ENCODE data around the gene MPDU1. TPM values are rescaled to one million over a fixed set of nuclear protein-coding genes. Genes with fewer than 3 reads are reported as not detected.
"Not testable (repeated sequence)": the region's sequence is repeated elsewhere in the genome, so short reads cannot be mapped to it uniquely, and the experiment has no call there.

The MPDU1 gene
- total RNA-seq, 1 experiment from 2014 or later = 266 TPM

DNA sequence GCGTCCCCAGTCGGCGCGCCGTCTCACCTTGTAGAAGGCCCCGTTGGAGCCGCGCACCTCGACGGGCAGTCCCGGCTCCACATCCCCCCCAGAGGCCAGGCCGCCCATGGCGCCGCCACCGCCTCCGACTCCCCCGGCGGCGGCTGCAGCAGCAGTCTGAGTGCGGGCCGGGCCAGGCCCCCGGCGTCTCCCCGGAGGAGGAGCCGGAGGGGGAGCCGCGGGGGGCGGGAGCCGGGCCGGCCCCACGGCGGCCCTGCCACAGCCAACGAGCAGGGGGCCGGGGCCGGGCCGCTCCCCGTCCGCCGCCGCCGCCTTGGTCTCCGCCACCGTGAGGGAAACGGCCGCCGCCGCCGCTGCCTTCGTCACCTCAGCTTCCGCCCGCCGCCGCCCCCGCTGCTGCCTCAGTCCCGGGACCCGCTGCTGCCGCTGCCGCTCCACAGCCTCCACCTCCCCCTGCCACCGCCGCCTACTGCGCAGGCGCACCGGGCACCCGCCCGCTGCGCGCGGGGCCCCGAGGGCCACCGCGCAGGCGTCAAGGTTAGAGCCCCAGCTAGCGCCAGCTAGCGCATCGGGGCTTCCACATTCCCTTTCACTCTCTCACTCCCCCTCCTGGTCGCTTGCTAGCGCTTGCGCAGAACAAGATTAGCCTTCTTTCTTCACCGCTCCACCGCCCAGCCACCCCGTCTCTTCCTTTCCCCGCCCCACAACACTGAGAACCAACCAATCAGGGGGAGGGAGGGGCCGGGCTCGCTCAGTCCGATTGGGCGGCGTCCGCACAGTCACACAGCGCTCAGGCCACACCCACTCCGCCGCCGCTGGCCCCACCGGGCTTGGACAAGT, 31.0 kb downstream of the MPDU1 start, which contains the start of gene FXR2:
TSS of gene FXR2 (minus strand) at position 473 of the 840 bp plus-strand sequence. CDS start at position 108, 365 bp downstream.
- peak; percentile 100 for DNase-seq (ENCODE audit: low read depth)

- DNase-seq (ENCODE audit: low read depth) = no peak
These were observed 31.7 kb downstream of the MPDU1 start for GRCh38 chr17:7615265-7615747.

DNA sequence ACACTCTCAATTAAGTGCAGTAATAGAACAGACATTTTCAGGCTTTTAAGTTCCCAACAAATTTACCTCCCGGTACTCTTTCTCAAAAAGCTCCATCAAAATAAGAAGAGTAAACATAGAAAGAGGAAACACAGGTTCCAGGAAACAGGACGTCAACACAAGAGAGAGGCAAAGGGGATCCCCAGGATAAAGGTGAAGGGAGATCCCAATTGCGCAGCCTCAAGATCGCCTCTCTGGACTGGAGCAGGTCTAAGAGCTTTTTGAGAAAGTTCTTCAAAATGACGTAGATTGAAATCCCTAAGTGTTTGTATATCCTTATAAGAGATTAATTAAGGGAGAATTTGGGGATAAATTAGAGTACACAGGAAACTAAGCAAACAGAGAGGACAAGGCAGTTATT, 35.0 kb downstream of the MPDU1 start:
- no peak for DNase-seq (ENCODE audit: low read depth)

GRCh38 chr17:7620835-7621234, 37.2 kb downstream of the MPDU1 start:
- no peak for DNase-seq (ENCODE audit: low read depth)

- no peak for DNase-seq (ENCODE audit: low read depth)
These were observed 40.0 kb downstream of the MPDU1 start for GRCh38 chr17:7623661-7624060.

GRCh38 chr17:7625749-7626148, 42.1 kb downstream of the MPDU1 start:
- not testable (repeated sequence) for DNase-seq (ENCODE audit: low read depth)

DNA sequence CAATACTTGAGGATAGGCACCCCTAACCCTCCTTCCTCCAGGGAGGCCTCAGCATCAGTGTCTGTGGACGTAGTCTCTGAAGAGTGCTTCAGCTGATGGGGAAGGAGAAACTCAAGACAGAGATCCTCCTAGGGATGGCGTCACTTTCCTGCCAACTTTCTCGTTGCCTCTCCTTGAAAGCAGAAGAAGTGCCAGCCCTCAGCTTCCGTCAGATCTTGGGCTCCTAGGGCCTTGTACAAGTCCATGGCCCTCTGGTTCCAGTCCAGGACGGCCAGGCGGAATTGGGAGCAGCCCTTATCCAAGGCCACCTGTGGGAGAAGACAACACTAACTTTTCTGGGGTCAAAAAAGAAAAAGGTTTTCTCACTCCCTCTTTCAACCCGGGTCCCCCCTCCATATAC, 42.7 kb downstream of the MPDU1 start:
- no peak for DNase-seq (ENCODE audit: low read depth)

DNA sequence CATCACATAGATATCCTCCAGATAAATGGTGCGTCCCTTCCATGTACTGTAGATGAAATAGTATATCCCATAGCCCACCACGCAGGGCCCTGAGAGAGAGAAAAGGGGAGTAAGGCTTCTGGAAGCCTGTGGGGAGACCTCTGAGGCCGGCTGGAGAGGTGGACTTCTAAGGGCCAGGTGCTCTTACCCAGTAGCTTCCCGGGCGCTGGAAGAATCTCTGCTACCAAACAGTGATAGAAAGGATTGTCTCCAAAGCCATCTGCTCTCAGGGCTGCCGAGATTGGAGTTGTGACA, 43.3 kb downstream of the MPDU1 start:
- DNase-seq (ENCODE audit: low read depth) = no peak

DNA sequence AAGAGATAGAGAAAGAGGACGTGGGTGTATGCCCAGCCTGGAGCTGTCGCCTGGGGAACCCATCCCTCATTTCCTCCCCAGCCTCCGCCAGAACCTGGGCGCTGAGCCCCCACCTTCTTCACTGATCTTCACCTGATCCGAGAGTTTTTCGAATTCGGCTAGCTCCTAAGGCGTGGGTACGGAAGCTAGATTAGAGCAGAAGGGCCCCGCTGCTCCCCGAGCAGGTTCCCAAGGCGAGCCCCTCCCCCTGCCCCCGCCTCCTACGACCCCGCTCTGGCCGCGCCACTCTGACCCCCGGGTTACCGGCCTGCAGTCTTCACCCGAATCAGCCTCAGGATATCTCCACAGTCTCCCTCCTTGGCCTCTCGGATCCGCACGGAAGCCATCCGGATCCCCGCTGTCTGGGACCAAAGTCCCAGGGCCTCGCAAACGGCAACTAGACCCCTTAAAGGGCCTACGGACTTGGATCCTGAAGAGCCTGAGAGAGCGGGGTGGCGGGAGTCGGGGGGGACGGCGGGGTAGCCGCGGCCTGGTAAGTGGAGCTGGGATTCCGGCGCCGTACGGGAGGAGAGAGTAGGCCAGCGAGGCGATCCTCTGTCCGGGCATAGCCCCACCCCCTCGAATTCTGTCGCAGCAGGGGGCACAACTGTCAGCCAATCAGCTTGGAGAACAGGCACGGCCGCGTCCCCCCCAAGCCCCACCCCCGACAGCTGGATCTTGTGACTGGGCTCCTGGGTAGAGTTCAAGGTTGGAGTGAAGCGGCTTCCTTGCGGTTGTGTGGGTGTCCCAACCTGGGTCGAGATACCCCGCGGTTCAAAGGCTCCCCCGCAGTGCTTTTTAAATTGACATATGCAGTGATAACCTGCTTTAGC, 43.8 kb downstream of the MPDU1 start, which contains the start of gene SAT2:
TSS of gene SAT2 (minus strand) at position 572 of the 872 bp plus-strand sequence. CDS start at position 386, 186 bp downstream.
- peak; percentile 96 for DNase-seq (ENCODE audit: low read depth)

GRCh38 chr17:7629939-7630571, 46.4 kb downstream of the MPDU1 start, which contains the start of gene SHBG:
TSS of gene SHBG (plus strand) at chr17:7630135. CDS start at chr17:7630173, 38 bp downstream.
- DNase-seq (ENCODE audit: low read depth) = no peak

GRCh38 chr17:7631398-7632380, 48.0 kb downstream of the MPDU1 start:
- DNase-seq (ENCODE audit: low read depth) = no peak

DNA sequence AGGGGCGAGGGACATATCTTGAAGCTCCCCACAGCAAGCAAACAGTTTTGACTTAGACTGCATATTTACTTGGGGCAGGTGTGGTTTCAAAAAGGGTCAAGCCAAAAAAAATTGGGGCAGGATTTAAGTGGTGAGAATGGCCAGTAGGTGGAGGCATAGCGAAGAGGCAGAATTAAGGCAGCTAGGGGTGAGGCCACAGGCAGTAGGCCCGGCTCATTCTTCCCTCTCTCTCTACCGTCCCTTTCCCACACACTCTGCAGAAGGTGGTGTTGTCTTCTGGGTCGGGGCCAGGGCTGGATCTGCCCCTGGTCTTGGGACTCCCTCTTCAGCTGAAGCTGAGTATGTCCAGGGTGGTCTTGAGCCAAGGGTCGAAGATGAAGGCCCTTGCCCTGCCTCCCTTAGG, 48.8 kb downstream of the MPDU1 start:
- peak; percentile 38 for DNase-seq (ENCODE audit: low read depth)

DNA sequence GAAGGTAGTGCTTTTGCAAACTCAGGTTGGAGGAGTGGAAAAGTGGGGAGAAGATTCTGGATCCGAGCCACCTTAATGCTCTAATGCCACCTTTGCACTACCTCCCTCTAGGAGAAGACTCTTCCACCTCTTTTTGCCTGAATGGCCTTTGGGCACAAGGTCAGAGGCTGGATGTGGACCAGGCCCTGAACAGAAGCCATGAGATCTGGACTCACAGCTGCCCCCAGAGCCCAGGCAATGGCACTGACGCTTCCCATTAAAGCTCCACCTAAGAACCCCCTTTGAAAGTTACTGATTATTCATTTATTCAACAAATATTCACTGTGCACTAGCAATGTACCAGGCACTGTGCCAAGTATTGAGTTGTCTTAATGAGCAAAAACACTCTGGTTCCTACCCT, 49.4 kb downstream of the MPDU1 start:
- DNase-seq (ENCODE audit: low read depth) = no peak

- peak; percentile 76 for DNase-seq (ENCODE audit: low read depth)
These were observed 50.7 kb downstream of the MPDU1 start for GRCh38 chr17:7634384-7634783.

DNA sequence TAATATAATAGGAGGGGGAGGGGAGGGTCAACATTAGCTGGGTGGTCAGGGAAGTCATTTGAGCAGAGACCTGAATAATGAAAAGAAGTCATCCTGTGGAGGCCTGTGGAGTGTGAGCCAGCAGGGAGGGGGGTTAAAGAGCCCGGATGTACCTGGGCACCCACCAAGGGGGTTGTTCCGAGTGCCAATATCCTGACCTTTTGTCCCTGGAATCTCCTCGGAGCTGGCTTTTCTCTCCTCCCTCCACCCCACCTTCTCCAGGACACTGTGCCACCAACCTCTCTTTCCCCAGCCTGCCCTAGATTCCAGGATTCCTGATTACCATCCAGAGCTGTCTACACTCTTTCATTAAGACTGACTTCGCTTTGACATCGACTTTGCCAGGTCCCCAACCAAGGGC, 52.5 kb downstream of the MPDU1 start:
- no peak for DNase-seq (ENCODE audit: low read depth)

Other genes with a start within 250 kb of the MPDU1 start
- gene ACAP1, start 247.3 kb upstream of the MPDU1 start, total RNA-seq (2014; rRNA removed; shearing (Covaris generic)) = 2.7 TPM in 1 of 2 replicates, not detected in the other
- 2.1 and 3.7 TPM in 2 replicates for gene KCTD11, start 231.7 kb upstream of the MPDU1 start, total RNA-seq (2014; rRNA removed; shearing (Covaris generic))
- gene TMEM95, start 228.7 kb upstream of the MPDU1 start, total RNA-seq (2014; rRNA removed; shearing (Covaris generic)) = not detected in 2 replicates
- 2.6 and 4.5 TPM in 2 replicates for gene TNK1, start 202.8 kb upstream of the MPDU1 start, total RNA-seq (2014; rRNA removed; shearing (Covaris generic))
- gene PLSCR3, start 189.3 kb upstream of the MPDU1 start, total RNA-seq (2014; rRNA removed; shearing (Covaris generic)) = 14.1 TPM in 2 replicates
- 43.7 and 68.8 TPM in 2 replicates for gene TMEM256, start 179.8 kb upstream of the MPDU1 start, total RNA-seq (2014; rRNA removed; shearing (Covaris generic))
- 1.4 and 1.9 TPM in 2 replicates for gene NLGN2, start 176.0 kb upstream of the MPDU1 start, total RNA-seq (2014; rRNA removed; shearing (Covaris generic))
- gene SPEM1, start 163.5 kb upstream of the MPDU1 start, total RNA-seq (2014; rRNA removed; shearing (Covaris generic)) = not detected in 2 replicates
- not detected in 2 replicates for gene SPEM2, start 158.2 kb upstream of the MPDU1 start, total RNA-seq (2014; rRNA removed; shearing (Covaris generic))
- gene SPEM3, start 155.0 kb upstream of the MPDU1 start, total RNA-seq (2014; rRNA removed; shearing (Covaris generic)) = not detected in 2 replicates
- 2.3 and 6.6 TPM in 2 replicates for gene TMEM102, start 148.4 kb upstream of the MPDU1 start, total RNA-seq (2014; rRNA removed; shearing (Covaris generic))
- 1.5 and 3.0 TPM in 2 replicates for gene FGF11, start 144.3 kb upstream of the MPDU1 start, total RNA-seq (2014; rRNA removed; shearing (Covaris generic))
- 7.0 and 8.6 TPM in 2 replicates for gene CHRNB1, start 138.8 kb upstream of the MPDU1 start, total RNA-seq (2014; rRNA removed; shearing (Covaris generic))
- 6.1 and 6.5 TPM in 2 replicates for gene ZBTB4, start 104.2 kb upstream of the MPDU1 start, total RNA-seq (2014; rRNA removed; shearing (Covaris generic))
- gene SLC35G6, start 102.4 kb upstream of the MPDU1 start, total RNA-seq (2014; rRNA removed; shearing (Covaris generic)) = 0.06 TPM in 1 of 2 replicates, not detected in the other
- gene POLR2A, start 99.5 kb upstream of the MPDU1 start, total RNA-seq (2014; rRNA removed; shearing (Covaris generic)) = 56.2 and 74.4 TPM in 2 replicates
- 1.6 and 6.4 TPM in 2 replicates for gene TNFSF12, start 34.8 kb upstream of the MPDU1 start, total RNA-seq (2014; rRNA removed; shearing (Covaris generic))
- gene TNFSF13, start 25.1 kb upstream of the MPDU1 start, total RNA-seq (2014; rRNA removed; shearing (Covaris generic)) = 1.9 TPM in 1 of 2 replicates, not detected in the other
- 92.2 and 104 TPM in 2 replicates for gene SENP3, start 21.9 kb upstream of the MPDU1 start, total RNA-seq (2014; rRNA removed; shearing (Covaris generic))
- 13.8 and 15.0 TPM in 2 replicates for gene CD68, start 4.2 kb upstream of the MPDU1 start, total RNA-seq (2014; rRNA removed; shearing (Covaris generic))
- gene SOX15, start 6.2 kb downstream of the MPDU1 start, total RNA-seq (2014; rRNA removed; shearing (Covaris generic)) = 0.57 TPM in 1 of 2 replicates, not detected in the other
- gene FXR2, start 31.0 kb downstream of the MPDU1 start, total RNA-seq (2014; rRNA removed; shearing (Covaris generic)) = 60.5 and 87.4 TPM in 2 replicates
- 24.0 and 71.8 TPM in 2 replicates for gene SAT2, start 44.0 kb downstream of the MPDU1 start, total RNA-seq (2014; rRNA removed; shearing (Covaris generic))
- 0.69 TPM in 1 of 2 replicates, not detected in the other for gene SHBG, start 46.3 kb downstream of the MPDU1 start, total RNA-seq (2014; rRNA removed; shearing (Covaris generic))
- not detected in 2 replicates for gene ATP1B2, start 67.1 kb downstream of the MPDU1 start, total RNA-seq (2014; rRNA removed; shearing (Covaris generic))
- gene TP53, start 103.6 kb downstream of the MPDU1 start, total RNA-seq (2014; rRNA removed; shearing (Covaris generic)) = 47.8 and 70.9 TPM in 2 replicates
- gene WRAP53, start 104.6 kb downstream of the MPDU1 start, total RNA-seq (2014; rRNA removed; shearing (Covaris generic)) = 33.7 and 41.4 TPM in 2 replicates
- gene EFNB3, start 121.3 kb downstream of the MPDU1 start, total RNA-seq (2014; rRNA removed; shearing (Covaris generic)) = 1.0 and 2.1 TPM in 2 replicates
- gene DNAH2, start 133.9 kb downstream of the MPDU1 start, total RNA-seq (2014; rRNA removed; shearing (Covaris generic)) = under 0.01 TPM in 1 of 2 replicates, not detected in the other